DOHH2 (cell line): ENCODE measurements around the gene RPL13A.

Experiments
- H3F3A ChIP-seq: fragments of 200-600 bp; sonication (generic), shearing (Covaris generic); 2 replicates; pipeline ENCODE4 v1.6.0; 2016; ENCODE audit warnings: antibody characterized with exemption, mild to moderate bottlenecking; ENCODE audit not compliant: control insufficient read depth, insufficient read depth
- H3K27ac ChIP-seq: fragments of 200-600 bp; sonication (generic); 2 replicates; pipeline ENCODE4 v1.5.1; 2014; ENCODE audit warnings: low read depth, mild to moderate bottlenecking, low read length, moderate library complexity
- H3K27me3 ChIP-seq: fragments of 200-600 bp; sonication (generic); 2 replicates; pipeline ENCODE4 v1.6.1; 2014; ENCODE audit warnings: mild to moderate bottlenecking, low read length, mixed read lengths; ENCODE audit not compliant: control insufficient read depth
- H3K36me3 ChIP-seq: fragments of 200-600 bp; sonication (generic); 2 replicates; pipeline ENCODE4 v1.6.1; 2014; ENCODE audit warnings: mild to moderate bottlenecking, low read length, moderate library complexity, mixed read lengths; ENCODE audit not compliant: control insufficient read depth
- H3K4me1 ChIP-seq: fragments of 200-600 bp; sonication (generic); 2 replicates; pipeline ENCODE4 v1.6.1; 2014; ENCODE audit warnings: mild to moderate bottlenecking, low read length, mixed read lengths; ENCODE audit not compliant: control insufficient read depth
- H3K4me2 ChIP-seq: fragments of 200-600 bp; sonication (generic); 2 replicates; pipeline ENCODE4 v1.6.0; 2014; ENCODE audit warnings: mild to moderate bottlenecking, low read length, moderate library complexity
- H3K4me3 ChIP-seq: fragments of 200-600 bp; sonication (generic); 2 replicates; pipeline ENCODE4 v1.5.1; 2014; ENCODE audit warnings: mild to moderate bottlenecking, low read length, mixed read lengths
- H3K79me2 ChIP-seq: fragments of 200-600 bp; sonication (generic); 2 replicates; pipeline ENCODE4 v1.6.1; 2014; ENCODE audit warnings: mild to moderate bottlenecking, low read length, mixed read lengths; ENCODE audit not compliant: control insufficient read depth
- H3K9me2 ChIP-seq: fragments of 200-600 bp; sonication (generic); replicated peaks from 2 replicates; pipeline ENCODE4 v1.6.1; 2014; ENCODE audit warnings: mild to moderate bottlenecking, low read length, mixed read lengths; ENCODE audit not compliant: control insufficient read depth
- H3K9me3 ChIP-seq: fragments of 200-600 bp; sonication (generic); 2 replicates; pipeline ENCODE4 v1.6.1; 2014; ENCODE audit warnings: antibody characterized with exemption, low read length, mixed read lengths; ENCODE audit not compliant: control insufficient read depth, insufficient read depth
- H4K20me1 ChIP-seq: fragments of 200-600 bp; sonication (generic); 2 replicates; pipeline ENCODE4 v1.6.0; 2014; ENCODE audit warnings: low read depth, mild to moderate bottlenecking, antibody characterized with exemption, low read length, moderate library complexity; ENCODE audit not compliant: control insufficient read depth, insufficient read depth
- CTCF ChIP-seq: fragments of 200-600 bp; sonication (generic); IDR thresholded peaks from one replicate; pipeline ENCODE4 v1.5.1; 2014; ENCODE audit warnings: antibody characterized with exemption, mild to moderate bottlenecking, low read depth, low read length; ENCODE audit not compliant: poor library complexity, severe bottlenecking
- EZH2phosphoT487 ChIP-seq: fragments of 200-600 bp; sonication (generic); IDR thresholded peaks from 2 replicates; pipeline ENCODE4 v1.6.1; 2017; ENCODE audit warnings: borderline replicate concordance, mild to moderate bottlenecking, antibody characterized with exemption, low read length, moderate library complexity, mixed read lengths

RPL13A gene

GRCh38 chr19:49489601-49490167 is 2.3 kb downstream of the RPL13A start:
- TF ChIP-seq CTCF (peak; percentile 69), EZH2phosphoT487 (no peak)
- Histone ChIP-seq H3K9me2 (no peaks in the 10 kb centered on the region), H3K27me3 (no peaks in the 10 kb centered on the region), H3F3A (peaks cover 69% of the 10 kb centered on the region), H3K4me2 (peak overlapping the region; percentile 98), H4K20me1 (peaks cover 27% of the 10 kb centered on the region), H3K9me3 (no peaks in the 10 kb centered on the region), H3K4me3 (peak overlapping the region; percentile 98), H3K79me2 (peaks cover 37% of the 10 kb centered on the region), H3K27ac (peak overlapping the region; percentile 95), H3K4me1 (peaks cover 61% of the 10 kb centered on the region), H3K36me3 (peaks cover 60% of the 10 kb centered on the region)

DNA sequence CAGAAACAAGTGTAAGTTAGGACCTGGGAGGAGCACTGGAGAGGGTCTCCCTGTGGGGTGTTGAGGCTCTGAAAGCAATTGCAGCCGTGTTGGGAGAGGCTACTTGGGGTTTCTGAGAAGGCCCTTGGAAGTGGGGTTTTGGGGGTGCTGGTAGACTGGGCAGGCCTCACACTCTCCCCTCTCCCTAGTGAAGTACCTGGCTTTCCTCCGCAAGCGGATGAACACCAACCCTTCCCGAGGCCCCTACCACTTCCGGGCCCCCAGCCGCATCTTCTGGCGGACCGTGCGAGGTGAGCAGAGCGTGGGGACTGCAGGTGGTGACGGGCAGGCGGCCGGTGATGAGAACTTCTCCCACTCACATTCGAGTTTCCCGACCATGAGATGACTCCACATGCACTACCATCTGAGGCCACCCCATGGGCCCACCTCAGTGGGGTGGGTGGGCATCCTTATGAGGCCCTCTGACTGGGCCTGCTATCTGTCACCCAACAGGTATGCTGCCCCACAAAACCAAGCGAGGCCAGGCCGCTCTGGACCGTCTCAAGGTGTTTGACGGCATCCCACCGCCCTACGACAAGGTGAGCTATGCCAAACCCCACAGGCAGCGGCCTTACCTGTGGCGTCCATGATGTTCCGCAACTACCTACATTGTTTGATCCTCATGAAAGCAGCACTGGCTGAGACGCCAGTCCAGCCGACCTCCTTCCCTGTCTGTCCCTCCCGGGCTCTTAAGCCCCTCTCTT is 3.0 kb downstream of the RPL13A start:
- no peaks in the 10 kb centered on the region for H3K9me3 ChIP-seq
- peak overlapping the region; percentile 95 for H3K27ac ChIP-seq
- peak overlapping the region; percentile 98 for H3K4me2 ChIP-seq
- peaks cover 69% of the 10 kb centered on the region for H3K4me1 ChIP-seq
- no peaks in the 10 kb centered on the region for H3K27me3 ChIP-seq
- peaks cover 73% of the 10 kb centered on the region for H3F3A ChIP-seq
- peaks cover 40% of the 10 kb centered on the region for H3K79me2 ChIP-seq
- TF ChIP-seq EZH2phosphoT487 (no peak), CTCF (no peak)
- peaks cover 27% of the 10 kb centered on the region for H4K20me1 ChIP-seq
- peak overlapping the region; percentile 98 for H3K4me3 ChIP-seq
- H3K36me3 ChIP-seq, result peaks cover 60% of the 10 kb centered on the region
- no peaks in the 10 kb centered on the region for H3K9me2 ChIP-seq

GRCh38 chr19:49491030-49491803 is 3.8 kb downstream of the RPL13A start:
- Histone ChIP-seq H3F3A (peaks cover 73% of the 10 kb centered on the region), H3K36me3 (peaks cover 60% of the 10 kb centered on the region), H3K4me2 (peak overlapping the region; percentile 98; the same call in 1 of the 2 replicates), H3K27me3 (no peaks in the 10 kb centered on the region), H4K20me1 (peaks cover 27% of the 10 kb centered on the region), H3K79me2 (peaks cover 40% of the 10 kb centered on the region), H3K4me1 (peaks cover 71% of the 10 kb centered on the region), H3K9me3 (no peaks in the 10 kb centered on the region), H3K4me3 (no peak overlapping the region; the same call in 1 of the 2 replicates), H3K9me2 (no peaks in the 10 kb centered on the region), H3K27ac (peak overlapping the region; percentile 95)
- TF ChIP-seq EZH2phosphoT487 (no peak), CTCF (no peak)
